Adrenal gland (tissue), 12 donors: ENCODE measurements around the gene SEZ6. TPM values are rescaled to one million over a fixed set of nuclear protein-coding genes. Genes with fewer than 3 reads are reported as not detected.

Source experiments
- DNase-seq, 7 donors: peaks; one replicate each; pipeline ENCODE4 v3.0.0-alpha.2; 2019 to 2020
- H3K27ac ChIP-seq, 5 donors: fragments of 200-600 bp; sonication (generic) in 4 of 5; 1 replicate in 3 of 5; 2 replicates in 2 of 5; pipeline versions ENCODE4 v1.5.1 to v1.8.0; 2016 to 2020; ENCODE audit warnings: mild to moderate bottlenecking in 1 of 5
- H3K27me3 ChIP-seq: fragments of 200-600 bp; 2 replicates; pipeline ENCODE4 v1.8.0; 2021
- H3K36me3 ChIP-seq, 2 donors: fragments of 200-600 bp; replicated peaks in 1 of 2; 1 replicate in 1 of 2; 2 replicates in 1 of 2; pipeline versions ENCODE4 v1.5.1 to v1.8.0; 2018 to 2022
- H3K4me1 ChIP-seq, 2 donors: fragments of 200-600 bp; replicated peaks in 1 of 2; 1 replicate in 1 of 2; 2 replicates in 1 of 2; pipeline versions ENCODE4 v1.5.1 to v1.8.0; 2018 to 2021
- H3K4me3 ChIP-seq, 4 donors: fragments of 200-600 bp; sonication (generic) in 3 of 4; one replicate each; pipeline ENCODE4 v1.5.1; 2016 to 2018
- H3K9me3 ChIP-seq, 3 donors: fragments of 200-600 bp; sonication (generic) in 1 of 3; replicated peaks in 1 of 3; 1 replicate in 2 of 3; 2 replicates in 1 of 3; pipeline versions ENCODE4 v1.5.1 to v1.8.0; 2016 to 2021
- CTCF ChIP-seq, 6 experiments: fragments of 450-650 bp in 4 of 6; fragments of 200-600 bp in 2 of 6; sonication (generic) in 1 of 6; IDR thresholded peaks; 1 replicate in 5 of 6; 2 replicates in 1 of 6; pipeline versions ENCODE4 v1.5.1 to v1.8.0; 2016 to 2021; ENCODE audit warnings: antibody characterized with exemption in 6 of 6, mild to moderate bottlenecking in 2 of 6, moderate library complexity in 1 of 6
- POLR2A ChIP-seq, 2 donors: fragments of 450-650 bp; IDR thresholded peaks; one replicate each; pipeline ENCODE4 v1.6.1; 2017; ENCODE audit warnings: antibody characterized with exemption in 2 of 2, mild to moderate bottlenecking in 2 of 2, moderate library complexity in 1 of 2
- WGBS, 4 donors: extraction: QIAGEN DNeasy Blood & Tissue Kit in 2 of 4; methylation state at CpG; one replicate each; pipeline versions ENCODE4 v1.1.5 to v1.1.7; 2013 to 2017; 5-methylcytosine and 5-hydroxymethylcytosine counted together
- intact Hi-C, 2 donors: fragments of 100-400 bp; cut with DNase I; formaldehyde crosslinking; loops; one replicate each; pipeline versions ENCODE4 v1.14.1 to v1.15.0; 2022 to 2023
- polyA plus RNA-seq, 3 donors: library from polyadenylated mRNA; stranded (reverse); fragments of 200-250 nt in 2 of 3; fragments of 350-450 nt in 1 of 3; fragmentation: Illumina TruSeq in 1 of 3; extraction: RNeasy Lipid Tissue Mini Kit (QIAGEN cat#74804) in 1 of 3; gene quantifications; one replicate each; pipeline ENCODE4 v1.2.3, GENCODE V29; 2013 to 2014
- total RNA-seq, 9 donors: library from RNA; depleted of rRNA in 4 of 9; stranded (reverse); fragments of >200 nt in 4 of 9; fragments of 120-200 nt in 1 of 9; fragmentation: NEBNext Ultra II Directional in 1 of 9; extraction: Animal tissue kit (Norgen Biotek cat#: 25700) in 1 of 9; gene quantifications; one replicate each; pipeline versions ENCODE4 v1.1.0 to v1.2.4, GENCODE V29; 2013 to 2023
- donor health status: healthy with polysubstance abuse.
- donor health status: Bipolar disorder and iron deficiency.
- donor health status: DM: yes; HTN: yes; CAD: no.
- donor health status: DM: no; HTN: no; CAD: no.
- donor health status: DM: no; HTN: no; CAD: no.
- donor health status: DM: yes; HTN: yes; CAD: no.

SEZ6 gene
- total and polyA plus RNA-seq, 12 donors: 0.11 to 1.0 (median 0.33) TPM; not detected in 6

GRCh38 chr17:28951991-28952975 lies 53.5 kb downstream of the SEZ6 start:
- intact Hi-C loops: no loop called here
- no peaks in the 10 kb centered on the region for H3K36me3 ChIP-seq
- DNase-seq: peak; percentile 95 to 100 (median 99)
- peaks cover 10 to 25% of the 10 kb centered on the region in 2 donors for H3K4me1 ChIP-seq
- H3K4me3 ChIP-seq: peak overlapping the region; percentile 10 to 60 (median 38)
- WGBS, 4 donors: 4 to 9% (median 5%) methylated on average over 21 to 36 of the region's 36 CpGs
- no peaks in the 10 kb centered on the region for H3K27me3 ChIP-seq
- no peaks in the 10 kb centered on the region for H3K9me3 ChIP-seq
- H3K27ac ChIP-seq: peak overlapping the region; percentile 88 to 98 (median 93)
- TF ChIP-seq CTCF (IDR thresholded peaks at IDR 0.05): no peak
- peak; percentile 70 to 87 for TF ChIP-seq POLR2A (IDR thresholded peaks at IDR 0.05)

- no peaks in the 10 kb centered on the region for H3K27me3 ChIP-seq
- DNase-seq: peak; percentile 99 to 100 (median 100)
- no peaks in the 10 kb centered on the region for H3K9me3 ChIP-seq
- TF ChIP-seq POLR2A (IDR thresholded peaks at IDR 0.05): peak; percentile 34 to 73
- TF ChIP-seq CTCF (IDR thresholded peaks at IDR 0.05): no peak
- peaks cover 10 to 33% of the 10 kb centered on the region in 2 donors for H3K4me1 ChIP-seq
- intact Hi-C loops: no loop called here
- H3K27ac ChIP-seq: peak within 1 kb of the TSS; percentile 88 to 98 (median 93)
- H3K4me3 ChIP-seq: peak within 1 kb of the TSS; percentile 44 to 90 (median 66)
- 0 to 12% (median 0%) methylated on average over 2 to 51 of the region's 51 CpGs for WGBS, 4 donors
- no peaks in the 10 kb centered on the region for H3K36me3 ChIP-seq
These were observed 54.3 kb downstream of the SEZ6 start, which contains the start of gene PHF12 for GRCh38 chr17:28951428-28951990. Gene PHF12 (minus strand): TSS chr17:28951518. CDS start chr17:28950960, 558 bp downstream.

GRCh38 chr17:28950752-28951427 lies 54.9 kb downstream of the SEZ6 start:
- intact Hi-C loops: no loop called here
- Histone ChIP-seq H3K4me3 (peak overlapping the region; percentile 38 to 90 (median 66)), H3K9me3 (no peaks in the 10 kb centered on the region), H3K4me1 (peaks cover 10 to 39% of the 10 kb centered on the region in 2 donors), H3K27ac (peak overlapping the region; percentile 56 to 98 (median 93)), H3K27me3 (no peaks in the 10 kb centered on the region), H3K36me3 (no peaks in the 10 kb centered on the region)
- TF ChIP-seq POLR2A (IDR thresholded peaks at IDR 0.05) (no peak), CTCF (IDR thresholded peaks at IDR 0.05) (no peak)
- no peak for DNase-seq
- WGBS, 4 donors: 0% methylated on average over 4 to 51 of the region's 51 CpGs
